ENCODE results near the gene DIAPH1.

DNA sequence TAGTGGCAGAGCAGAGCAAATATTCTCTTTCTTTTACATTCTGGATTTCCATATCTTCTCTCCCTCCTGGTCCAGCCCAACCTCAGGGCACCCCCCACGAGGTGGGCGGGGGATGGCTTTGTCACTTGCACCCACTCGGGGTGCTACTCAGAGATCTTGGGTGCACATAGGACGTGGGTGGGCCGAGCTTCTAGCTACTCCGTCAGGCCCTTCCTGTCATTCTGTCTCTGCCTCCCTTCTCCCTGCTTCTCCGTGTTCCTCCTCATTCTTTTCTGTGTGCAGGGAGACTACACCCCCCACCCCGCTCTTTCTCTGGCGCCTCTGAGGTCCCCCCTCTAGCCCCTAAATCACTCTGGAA is 110.4 kb downstream of the DIAPH1 start:
- TF ChIP-seq, protein P1, sequence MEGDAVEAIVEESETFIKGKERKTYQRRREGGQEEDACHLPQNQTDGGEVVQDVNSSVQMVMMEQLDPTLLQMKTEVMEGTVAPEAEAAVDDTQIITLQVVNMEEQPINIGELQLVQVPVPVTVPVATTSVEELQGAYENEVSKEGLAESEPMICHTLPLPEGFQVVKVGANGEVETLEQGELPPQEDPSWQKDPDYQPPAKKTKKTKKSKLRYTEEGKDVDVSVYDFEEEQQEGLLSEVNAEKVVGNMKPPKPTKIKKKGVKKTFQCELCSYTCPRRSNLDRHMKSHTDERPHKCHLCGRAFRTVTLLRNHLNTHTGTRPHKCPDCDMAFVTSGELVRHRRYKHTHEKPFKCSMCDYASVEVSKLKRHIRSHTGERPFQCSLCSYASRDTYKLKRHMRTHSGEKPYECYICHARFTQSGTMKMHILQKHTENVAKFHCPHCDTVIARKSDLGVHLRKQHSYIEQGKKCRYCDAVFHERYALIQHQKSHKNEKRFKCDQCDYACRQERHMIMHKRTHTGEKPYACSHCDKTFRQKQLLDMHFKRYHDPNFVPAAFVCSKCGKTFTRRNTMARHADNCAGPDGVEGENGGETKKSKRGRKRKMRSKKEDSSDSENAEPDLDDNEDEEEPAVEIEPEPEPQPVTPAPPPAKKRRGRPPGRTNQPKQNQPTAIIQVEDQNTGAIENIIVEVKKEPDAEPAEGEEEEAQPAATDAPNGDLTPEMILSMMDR (IDR thresholded peaks at IDR 0.05; ENCODE audit: low read depth, low read length): no peak
- TF ChIP-seq POLR2A (IDR thresholded peaks at IDR 0.05; ENCODE audit: extremely low read depth, insufficient read length) (no peak), MYC (IDR thresholded peaks at IDR 0.05; ENCODE audit: low read depth, low read length) (no peak)
- TF ChIP-seq, protein P2, sequence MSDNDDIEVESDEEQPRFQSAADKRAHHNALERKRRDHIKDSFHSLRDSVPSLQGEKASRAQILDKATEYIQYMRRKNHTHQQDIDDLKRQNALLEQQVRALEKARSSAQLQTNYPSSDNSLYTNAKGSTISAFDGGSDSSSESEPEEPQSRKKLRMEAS (IDR thresholded peaks at IDR 0.05; ENCODE audit: low read depth, low read length): no peak
